Keratinocyte (primary cell): ENCODE data around the gene MDGA2. TPM values are rescaled to one million over a fixed set of nuclear protein-coding genes. Genes with fewer than 3 reads are reported as not detected.
"Not testable (repeated sequence)": the region's sequence is repeated elsewhere in the genome, so short reads cannot be mapped to it uniquely, and the experiment has no call there.

Experiments used
- DNase-seq: peaks from one replicate; pipeline ENCODE4 v3.0.0-alpha.2; 2011; ENCODE audit warnings: low read depth, missing footprints, low spot score
- FAIRE-seq: peaks from 2 replicates; lab custom pipeline; 2011; peaks lifted over from hg19 to GRCh38; lab: Jason Lieb, UNC
- H2AFZ ChIP-seq: 2 replicates; pipeline ENCODE4 v1.6.0; 2012; ENCODE audit warnings: low read length, control low read depth, inconsistent platforms; ENCODE audit not compliant: control insufficient read depth
- H3K27ac ChIP-seq: 2 replicates; pipeline ENCODE4 v1.5.1; 2011; ENCODE audit warnings: low read length; ENCODE audit not compliant: control insufficient read depth, insufficient read depth
- H3K27me3 ChIP-seq: 3 replicates; pipeline ENCODE4 v1.6.0; 2011; ENCODE audit warnings: low read length; ENCODE audit not compliant: control insufficient read depth, insufficient read depth; ENCODE audit errors: extremely low read depth
- H3K36me3 ChIP-seq, 2 experiments: 2 replicates in 1 of 2; 3 replicates in 1 of 2; pipeline ENCODE4 v1.5.1; 2011; ENCODE audit warnings: low read length in 2 of 2, mild to moderate bottlenecking in 1 of 2; ENCODE audit not compliant: control insufficient read depth in 2 of 2, insufficient read depth in 2 of 2; ENCODE audit errors: extremely low read depth in 1 of 2
- H3K4me1 ChIP-seq: 3 replicates; pipeline ENCODE4 v1.5.1; 2011; ENCODE audit warnings: low read length; ENCODE audit not compliant: control insufficient read depth, insufficient read depth; ENCODE audit errors: extremely low read depth
- H3K4me2 ChIP-seq: 3 replicates; pipeline ENCODE4 v1.6.0; 2011; ENCODE audit warnings: low read depth, low read length; ENCODE audit not compliant: control insufficient read depth, insufficient read depth; ENCODE audit errors: extremely low read depth
- H3K4me3 ChIP-seq, 3 experiments: fragments of 200-600 bp in 1 of 3; sonication (generic) in 1 of 3; 2 replicates in 2 of 3; 3 replicates in 1 of 3; pipeline ENCODE4 v1.5.1; 2011 to 2016; ENCODE audit warnings: low read length in 3 of 3, mild to moderate bottlenecking in 3 of 3, control low read depth in 2 of 3, inconsistent platforms in 1 of 3, low read depth in 1 of 3, mixed read lengths in 1 of 3, mixed run types in 1 of 3, moderate library complexity in 1 of 3; ENCODE audit not compliant: control insufficient read depth in 2 of 3, insufficient read depth in 2 of 3; ENCODE audit errors: extremely low read depth in 1 of 3
- H3K79me2 ChIP-seq: 2 replicates; pipeline ENCODE4 v1.6.0; 2012; ENCODE audit warnings: low read length; ENCODE audit not compliant: control insufficient read depth, insufficient read depth
- H3K9ac ChIP-seq: 3 replicates; pipeline ENCODE4 v1.6.0; 2011; ENCODE audit warnings: low read length; ENCODE audit not compliant: control insufficient read depth, insufficient read depth; ENCODE audit errors: extremely low read depth
- H3K9me1 ChIP-seq: 3 replicates; pipeline ENCODE4 v1.6.0; 2011; ENCODE audit warnings: low read length; ENCODE audit not compliant: control insufficient read depth, insufficient read depth; ENCODE audit errors: extremely low read depth
- H3K9me3 ChIP-seq: 2 replicates; pipeline ENCODE4 v1.5.1; 2012; ENCODE audit warnings: low read depth, low read length; ENCODE audit not compliant: control insufficient read depth
- H4K20me1 ChIP-seq: 3 replicates; pipeline ENCODE4 v1.6.0; 2011; ENCODE audit warnings: low read length; ENCODE audit not compliant: control insufficient read depth, insufficient read depth; ENCODE audit errors: extremely low read depth
- CTCF ChIP-seq, 3 experiments: IDR thresholded peaks in 1 of 3; conservative IDR thresholded peaks in 1 of 3; optimal IDR thresholded peaks in 1 of 3; 2 replicates in 2 of 3; 3 replicates in 1 of 3; pipeline versions ENCODE3 to v1.5.1; 2011; ENCODE audit warnings: low read length in 3 of 3, mild to moderate bottlenecking in 3 of 3, moderate library complexity in 2 of 3, control low read depth in 1 of 3, inconsistent platforms in 1 of 3; ENCODE audit not compliant: insufficient read depth in 2 of 3; ENCODE audit errors: extremely low read depth in 1 of 3
- EZH2 ChIP-seq: IDR thresholded peaks from one replicate; pipeline ENCODE4 v1.6.1; 2012; ENCODE audit warnings: inconsistent platforms, mild to moderate bottlenecking, low read length, moderate library complexity
- dilution Hi-C: fragments of 300-500 bp; cut with MboI; formaldehyde crosslinking; loops from one replicate; pipeline ENCODE4 v1.7.0; 2020; ENCODE audit warnings: low sequenced_read_pairs; ENCODE audit not compliant: extremely low pct_ligation_motif_present
- polyA plus RNA-seq, 5 experiments: library from polyadenylated mRNA; depleted of rRNA in 3 of 5; stranded (reverse) in 3 of 5; stranded (forward) in 1 of 5; unstranded in 1 of 5; fragments of >200 nt; gene quantifications; 1 replicate in 1 of 5; 2 replicates in 3 of 5; 3 replicates in 1 of 5; pipeline versions ENCODE4 v1.2.1 to v1.2.3, GENCODE V29; 2011 to 2012; ENCODE audit warnings: missing spikeins in 2 of 5, low read depth in 1 of 5, low replicate concordance in 1 of 5

MDGA2 gene
- polyA plus RNA-seq, 1 donor (not counting 4 experiments of a cell fraction or from before 2014, with no cell fraction given) = not detected

- Histone ChIP-seq H3K4me2 (no peak overlapping the region), H3K4me3 (no peak overlapping the region), H3K79me2 (no peaks in the 10 kb centered on the region), H3K9me3 (no peaks in the 10 kb centered on the region), H3K9me1 (no peaks in the 10 kb centered on the region), H3K36me3 (no peaks in the 10 kb centered on the region), H3K9ac (no peak overlapping the region), H2AFZ (no peak overlapping the region), H3K27ac (no peak overlapping the region), H4K20me1 (no peaks in the 10 kb centered on the region), H3K27me3 (no peaks in the 10 kb centered on the region), H3K4me1 (no peaks in the 10 kb centered on the region)
- dilution Hi-C loops = no loop called here
- no peak for DNase-seq
- no peak for TF ChIP-seq CTCF (optimal IDR thresholded peaks at IDR 0.05 in 1 of 3, IDR thresholded peaks at IDR 0.05 in 1 of 3, conservative IDR thresholded peaks at IDR 0.05 in 1 of 3; ENCODE audit: extremely low read depth in 1 of 3, insufficient read depth in 2 of 3, low read length in 3 of 3)
- no peak for TF ChIP-seq EZH2
- no peak for FAIRE-seq
Observed at GRCh38 chr14:47194055-47194454, 481.4 kb downstream of the MDGA2 start.

- H3K4me2 ChIP-seq, H2AFZ ChIP-seq, H3K9me1 ChIP-seq, H3K27ac ChIP-seq, H3K9ac ChIP-seq, FAIRE-seq, H3K9me3 ChIP-seq, H3K4me1 ChIP-seq, dilution Hi-C loops, H4K20me1 ChIP-seq, DNase-seq, H3K27me3 ChIP-seq, H3K4me3 ChIP-seq, H3K36me3 ChIP-seq, H3K79me2 ChIP-seq: not testable (repeated sequence)
Observed at GRCh38 chr14:47192203-47192602, 483.2 kb downstream of the MDGA2 start.

DNA sequence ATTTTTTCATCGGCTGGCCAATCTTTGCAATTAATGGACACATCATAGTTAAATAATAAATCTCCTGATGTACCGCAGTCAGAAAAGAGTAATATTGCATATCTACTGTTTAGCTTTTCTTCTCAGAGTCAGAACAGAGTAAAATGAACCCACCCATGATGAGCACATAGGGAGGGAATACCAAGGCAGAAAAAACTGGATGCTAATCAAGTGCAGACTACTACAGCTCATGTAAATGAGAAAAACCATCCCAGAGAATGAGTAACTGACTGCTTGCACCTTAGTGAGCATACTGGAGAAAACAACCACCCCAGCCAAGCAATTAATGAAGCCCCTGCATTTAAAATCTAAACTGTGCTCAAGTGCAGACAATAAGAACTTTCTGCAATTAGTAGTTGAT is 483.7 kb downstream of the MDGA2 start:
- no peaks in the 10 kb centered on the region for H3K9me3 ChIP-seq
- no peak overlapping the region for H2AFZ ChIP-seq
- H3K27ac ChIP-seq = no peak overlapping the region
- H3K4me2 ChIP-seq = no peak overlapping the region
- FAIRE-seq (no peak), DNase-seq (no peak)
- H3K4me3 ChIP-seq = no peak overlapping the region
- H3K79me2 ChIP-seq = no peaks in the 10 kb centered on the region
- no peaks in the 10 kb centered on the region for H3K36me3 ChIP-seq
- no peaks in the 10 kb centered on the region for H3K9me1 ChIP-seq
- no peak overlapping the region for H3K9ac ChIP-seq
- dilution Hi-C loops = no loop called here
- no peak for TF ChIP-seq EZH2
- no peak for TF ChIP-seq CTCF (optimal IDR thresholded peaks at IDR 0.05 in 1 of 3, IDR thresholded peaks at IDR 0.05 in 1 of 3, conservative IDR thresholded peaks at IDR 0.05 in 1 of 3; ENCODE audit: extremely low read depth in 1 of 3, insufficient read depth in 2 of 3, low read length in 3 of 3)
- no peaks in the 10 kb centered on the region for H3K4me1 ChIP-seq
- no peaks in the 10 kb centered on the region for H4K20me1 ChIP-seq
- H3K27me3 ChIP-seq = no peaks in the 10 kb centered on the region
